IMR-90 (cell line): ENCODE results near the gene COL23A1. TPM values are rescaled to one million over a fixed set of nuclear protein-coding genes. Genes with fewer than 3 reads are reported as not detected.

ENCODE experiments used
- ATAC-seq: fragments of 200-7000 bp; cut with Tn5 transposase; 2 replicates; pipeline ENCODE4 v1.9.1; 2020; ENCODE audit warnings: low read depth, mild to moderate bottlenecking, moderate library complexity
- BruUV-seq: library from RNA; stranded (reverse); fragments of 400-500 nt; replicated peaks from 2 replicates; lab custom pipeline; 2021; lab: Mats Ljungman, UMichigan
- CTCF ChIA-PET: fragments of 300-600 bp; formaldehyde crosslinking; extraction: SDS; loops from one replicate; lab custom pipeline; 2021; ENCODE audit warnings: antibody characterized with exemption; lab: Yijun Ruan, JAX
- POLR2A ChIA-PET: fragments of 300-600 bp; sonication (Branson Sonifier 250); formaldehyde crosslinking; loops from one replicate; lab custom pipeline; 2022; ENCODE audit warnings: antibody characterized with exemption; ENCODE audit not compliant: unreplicated experiment; lab: Charles Lee
- DNase-seq: peaks from one replicate; pipeline ENCODE4 v3.0.0; 2013
- H2AFZ ChIP-seq: replicated peaks from 2 replicates; pipeline ENCODE3; 2013; ENCODE audit warnings: low read length, mild to moderate bottlenecking; ENCODE audit not compliant: poor library complexity
- H2AK5ac ChIP-seq: 2 replicates; pipeline ENCODE4 v1.6.1; 2013; ENCODE audit warnings: low read depth, low read length, inconsistent platforms
- H2AK9ac ChIP-seq: replicated peaks from 2 replicates; pipeline ENCODE3; 2013; ENCODE audit warnings: mild to moderate bottlenecking, low read depth, low read length, moderate library complexity; ENCODE audit not compliant: poor library complexity
- H2BK120ac ChIP-seq: 2 replicates; pipeline ENCODE4 v1.6.1; 2013; ENCODE audit warnings: low read depth, low read length, inconsistent platforms
- H2BK15ac ChIP-seq: 3 replicates; pipeline ENCODE4 v1.6.1; 2013; ENCODE audit warnings: low read depth, low read length, inconsistent platforms
- H2BK20ac ChIP-seq: 2 replicates; pipeline ENCODE4 v1.6.1; 2013; ENCODE audit warnings: low read depth, mild to moderate bottlenecking, inconsistent platforms, low read length, moderate library complexity
- H2BK5ac ChIP-seq: 2 replicates; pipeline ENCODE4 v1.6.1; 2013; ENCODE audit warnings: mild to moderate bottlenecking, low read depth, low read length, inconsistent platforms; ENCODE audit not compliant: poor library complexity, severe bottlenecking
- H3K14ac ChIP-seq: replicated peaks from 2 replicates; pipeline ENCODE4 v1.6.1; 2013; ENCODE audit warnings: low read depth, low read length, inconsistent platforms
- H3K18ac ChIP-seq: 2 replicates; pipeline ENCODE4 v1.6.1; 2013; ENCODE audit warnings: low read depth, low read length, control low read depth
- H3K23ac ChIP-seq: 2 replicates; pipeline ENCODE4 v1.6.1; 2013; ENCODE audit warnings: low read depth, low read length, inconsistent platforms
- H3K27ac ChIP-seq: 2 replicates; pipeline ENCODE4 v1.5.1; 2013; ENCODE audit warnings: mild to moderate bottlenecking, control low read depth, low read length; ENCODE audit not compliant: insufficient read depth
- H3K27me3 ChIP-seq: 2 replicates; pipeline ENCODE4 v1.6.1; 2013; ENCODE audit warnings: low read length; ENCODE audit not compliant: control insufficient read depth, insufficient read depth
- H3K36me3 ChIP-seq: 2 replicates; pipeline ENCODE4 v1.6.1; 2013; ENCODE audit warnings: low read length, mixed read lengths; ENCODE audit not compliant: control insufficient read depth, insufficient read depth
- H3K4ac ChIP-seq: 2 replicates; pipeline ENCODE4 v1.6.1; 2013; ENCODE audit warnings: low read depth, low read length, inconsistent platforms
- H3K4me1 ChIP-seq: 2 replicates; pipeline ENCODE4 v1.6.1; 2013; ENCODE audit warnings: low read length, mixed read lengths; ENCODE audit not compliant: control insufficient read depth, insufficient read depth
- H3K4me2 ChIP-seq: 2 replicates; pipeline ENCODE4 v1.6.1; 2013; ENCODE audit warnings: low read depth, mild to moderate bottlenecking, control low read depth, low read length, moderate library complexity
- H3K4me3 ChIP-seq: 2 replicates; pipeline ENCODE4 v1.5.1; 2013; ENCODE audit warnings: low read depth, mild to moderate bottlenecking, control low read depth, low read length, moderate library complexity; ENCODE audit not compliant: insufficient read depth
- H3K56ac ChIP-seq: 2 replicates; pipeline ENCODE4 v1.6.1; 2013; ENCODE audit warnings: low read length, inconsistent platforms; ENCODE audit not compliant: insufficient read depth; ENCODE audit errors: extremely low read depth
- H3K79me1 ChIP-seq, 2 experiments: 2 replicates each; pipeline ENCODE4 v1.6.1; 2013; ENCODE audit warnings: low read length in 2 of 2, inconsistent platforms in 1 of 2, low read depth in 1 of 2
- H3K9ac ChIP-seq: 2 replicates; pipeline ENCODE4 v1.6.1; 2013; ENCODE audit warnings: low read depth, low read length, control low read depth
- H3K9me1 ChIP-seq: 2 replicates; pipeline ENCODE4 v1.6.1; 2013; ENCODE audit warnings: low read length, inconsistent platforms; ENCODE audit not compliant: insufficient read depth
- H3K9me3 ChIP-seq: 2 replicates; pipeline ENCODE4 v1.6.1; 2013; ENCODE audit warnings: low read length; ENCODE audit not compliant: control insufficient read depth, insufficient read depth
- H4K20me1 ChIP-seq: 2 replicates; pipeline ENCODE4 v1.6.1; 2013; ENCODE audit warnings: low read length, inconsistent platforms; ENCODE audit not compliant: insufficient read depth
- H4K5ac ChIP-seq: 2 replicates; pipeline ENCODE4 v1.6.1; 2013; ENCODE audit warnings: mild to moderate bottlenecking, low read depth, low read length, control low read depth
- H4K8ac ChIP-seq, 2 experiments: 2 replicates each; pipeline ENCODE4 v1.6.1; 2013; ENCODE audit warnings: low read depth in 2 of 2, low read length in 2 of 2, control low read depth in 1 of 2, inconsistent platforms in 1 of 2
- H4K91ac ChIP-seq: 2 replicates; pipeline ENCODE4 v1.6.1; 2013; ENCODE audit warnings: low read depth, low read length, inconsistent platforms; ENCODE audit not compliant: insufficient read depth
- CEBPB ChIP-seq: IDR thresholded peaks from 2 replicates; pipeline ENCODE4 v1.6.1; 2012; ENCODE audit warnings: low read depth, low read length, improper control_type of control experiment
- CHD1 ChIP-seq: IDR thresholded peaks from 2 replicates; pipeline ENCODE4 v1.6.1; 2012; ENCODE audit warnings: low read depth, low read length, improper control_type of control experiment
- FOS ChIP-seq: fragments of 150-350 bp; IDR thresholded peaks from 2 replicates; pipeline ENCODE4 v1.6.1; 2016; ENCODE audit warnings: low read depth, low read length
- MAZ ChIP-seq: IDR thresholded peaks from 2 replicates; pipeline ENCODE4 v1.6.1; 2012; ENCODE audit warnings: low read depth, mild to moderate bottlenecking, low read length, improper control_type of control experiment, moderate library complexity, borderline replicate concordance
- RAD21 ChIP-seq: IDR thresholded peaks from 2 replicates; pipeline ENCODE4 v1.6.1; 2012; ENCODE audit warnings: low read length, improper control_type of control experiment
- RCOR1 ChIP-seq: IDR thresholded peaks from 2 replicates; pipeline ENCODE4 v1.6.1; 2012; ENCODE audit warnings: mild to moderate bottlenecking, low read length, improper control_type of control experiment; ENCODE audit not compliant: insufficient replicate concordance
- RFX5 ChIP-seq: IDR thresholded peaks from 2 replicates; pipeline ENCODE4 v1.8.0; 2012; ENCODE audit warnings: low read depth, mild to moderate bottlenecking, low read length, moderate library complexity
- WGBS, 2 experiments: methylation state at CpG; one replicate each; pipeline versions ENCODE4 v1.1.5 to v1.1.7; 2013; ENCODE audit warnings: missing lambda C conversion rate in 2 of 2; ENCODE audit not compliant: insufficient read length in 1 of 2; ENCODE audit errors: extremely low coverage in 2 of 2; 5-methylcytosine and 5-hydroxymethylcytosine counted together
- dilution Hi-C: fragments of 300-500 bp; cut with HindIII; formaldehyde crosslinking; loops from one replicate; pipeline ENCODE4 v1.14.3; 2018; ENCODE audit warnings: low sequenced_read_pairs; ENCODE audit not compliant: unreplicated experiment
- in situ Hi-C: fragments of 300-500 bp; cut with MboI; formaldehyde crosslinking; loops from 3 replicates; pipeline ENCODE4 v1.14.3; 2019; ENCODE audit warnings: low sequenced_read_pairs, inconsistent platforms, mixed read lengths
- intact Hi-C: fragments of 100-400 bp; cut with micrococcal nuclease; formaldehyde crosslinking; loops from 2 replicates; pipeline ENCODE4 v1.10.0; 2022
- polyA plus RNA-seq, 3 experiments: library from polyadenylated mRNA; depleted of rRNA; stranded (reverse); fragments of >200 nt; gene quantifications; 2 replicates each; pipeline ENCODE4 v1.2.3, GENCODE V29; 2012; ENCODE audit warnings: low replicate concordance in 1 of 3
- total RNA-seq: library from RNA; depleted of rRNA; stranded (reverse); fragments of >200 nt; gene quantifications from 2 replicates; pipeline ENCODE4 v1.2.3, GENCODE V29; 2012
- TF ChIP-seq, protein P1 (sequence below): fragments of 150-350 bp; IDR thresholded peaks from 2 replicates; pipeline ENCODE4 v1.6.1; 2017; ENCODE audit warnings: mild to moderate bottlenecking, antibody characterized with exemption, low read length, low read depth
- TF ChIP-seq, protein P2 (sequence below): fragments of 150-350 bp; IDR thresholded peaks from 2 replicates; pipeline ENCODE4 v1.6.1; 2016; ENCODE audit warnings: low read depth, mild to moderate bottlenecking, low read length, moderate library complexity, borderline replicate concordance

COL23A1 gene
- total and polyA plus RNA-seq, 2 of the 4 experiments (the other 2 are of a cell fraction), result not detected

DNA sequence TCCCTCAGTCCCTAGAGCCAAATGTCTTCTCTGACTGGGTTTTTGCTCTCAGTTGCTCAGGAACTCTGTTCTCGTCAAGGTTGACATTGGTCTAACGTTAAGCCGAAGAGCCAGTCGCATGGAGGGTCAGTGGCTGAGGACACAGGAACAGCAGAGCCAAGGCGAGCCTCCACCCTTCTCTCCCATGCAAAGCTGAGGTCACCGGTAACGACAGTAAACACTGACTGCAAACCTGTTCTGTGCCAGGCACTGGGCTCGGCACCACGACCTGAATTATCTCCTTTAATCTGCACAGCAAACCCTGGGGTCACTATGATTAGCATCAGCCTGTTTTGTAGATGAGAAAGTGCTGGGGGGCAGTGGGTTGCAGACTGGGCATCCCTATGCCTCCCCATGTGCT lies 171.0 kb downstream of the COL23A1 start:
- Histone ChIP-seq H2BK5ac (no peak overlapping the region), H2BK20ac (no peak overlapping the region), H3K9me1 (no peaks in the 10 kb centered on the region), H3K23ac (no peak overlapping the region), H2AK5ac (no peak overlapping the region), H4K20me1 (no peaks in the 10 kb centered on the region), H2AFZ (no peak overlapping the region), H3K27ac (no peak overlapping the region), H3K4ac (no peak overlapping the region), H3K14ac (no peak overlapping the region), H3K27me3 (no peaks in the 10 kb centered on the region), H3K18ac (no peak overlapping the region), H3K9ac (no peak overlapping the region), H3K9me3 (peaks cover 16% of the 10 kb centered on the region), H3K79me1 (no peaks in the 10 kb centered on the region), H3K4me1 (no peaks in the 10 kb centered on the region), H3K36me3 (no peaks in the 10 kb centered on the region), H4K5ac (no peak overlapping the region), H4K91ac (no peak overlapping the region), H3K4me2 (no peak overlapping the region), H3K56ac (no peak overlapping the region), H3K4me3 (no peak overlapping the region), H2BK15ac (no peak overlapping the region), H2BK120ac (no peak overlapping the region), H2AK9ac (no peak overlapping the region), H4K8ac (no peak overlapping the region)
- ChIA-PET CTCF (no interaction called here), POLR2A (no interaction called here)
- in situ Hi-C loops, result no loop called here
- no peak for ATAC-seq
- no TSS peak for BruUV-seq
- intact Hi-C loops, result no loop called here
- dilution Hi-C loops, result no loop called here
- 85% methylated on average over 4 of the region's 9 CpGs; no CpG with 5 or more reads in 1 of the 2 experiments for WGBS, 2 experiments
- no peak for DNase-seq
- TF ChIP-seq RCOR1 (no peak), RAD21 (no peak), FOS (no peak), MAZ (no peak), CHD1 (no peak), CEBPB (no peak), RFX5 (no peak)
- TF ChIP-seq, protein P1, sequence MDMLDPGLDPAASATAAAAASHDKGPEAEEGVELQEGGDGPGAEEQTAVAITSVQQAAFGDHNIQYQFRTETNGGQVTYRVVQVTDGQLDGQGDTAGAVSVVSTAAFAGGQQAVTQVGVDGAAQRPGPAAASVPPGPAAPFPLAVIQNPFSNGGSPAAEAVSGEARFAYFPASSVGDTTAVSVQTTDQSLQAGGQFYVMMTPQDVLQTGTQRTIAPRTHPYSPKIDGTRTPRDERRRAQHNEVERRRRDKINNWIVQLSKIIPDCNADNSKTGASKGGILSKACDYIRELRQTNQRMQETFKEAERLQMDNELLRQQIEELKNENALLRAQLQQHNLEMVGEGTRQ, result no peak
- TF ChIP-seq, protein P2, sequence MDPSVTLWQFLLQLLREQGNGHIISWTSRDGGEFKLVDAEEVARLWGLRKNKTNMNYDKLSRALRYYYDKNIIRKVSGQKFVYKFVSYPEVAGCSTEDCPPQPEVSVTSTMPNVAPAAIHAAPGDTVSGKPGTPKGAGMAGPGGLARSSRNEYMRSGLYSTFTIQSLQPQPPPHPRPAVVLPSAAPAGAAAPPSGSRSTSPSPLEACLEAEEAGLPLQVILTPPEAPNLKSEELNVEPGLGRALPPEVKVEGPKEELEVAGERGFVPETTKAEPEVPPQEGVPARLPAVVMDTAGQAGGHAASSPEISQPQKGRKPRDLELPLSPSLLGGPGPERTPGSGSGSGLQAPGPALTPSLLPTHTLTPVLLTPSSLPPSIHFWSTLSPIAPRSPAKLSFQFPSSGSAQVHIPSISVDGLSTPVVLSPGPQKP, result no peak
